ENCODE measurements around the gene LOC128125822.

The LOC128125822 gene

GRCh38 chr6:63546236-63546635 lies 26.0 kb upstream of the LOC128125822 start (continued):
- TF ChIP-seq ZNF462 (CRISPR knock-in tag; IDR thresholded peaks at IDR 0.05), result no peak

GRCh38 chr6:63546697-63547096 lies 25.6 kb upstream of the LOC128125822 start:
- no peak overlapping the region for H3K4me3 ChIP-seq
- Mint-ChIP-seq H3K9me3 (peaks cover 6% of the 10 kb centered on the region), H3K27ac (no peak overlapping the region), H3K4me3 (no peak overlapping the region), H3K4me1 (no peaks in the 10 kb centered on the region), H3K36me3 (ENCODE audit: low read depth) (no peaks in the 10 kb centered on the region), H3K27me3 (ENCODE audit: insufficient read depth, low read depth, poor library complexity) (peaks cover 2% of the 10 kb centered on the region)
- H3K27ac ChIP-seq (ENCODE audit: low read depth), result no peak overlapping the region
- H4K20me1 ChIP-seq (replicated peaks; ENCODE audit: insufficient read depth), result no peaks in the 10 kb centered on the region
- DNase-seq (ENCODE audit: low spot score), result no peak
- no peaks in the 10 kb centered on the region for H3F3A ChIP-seq (replicated peaks; ENCODE audit: low read depth)
- H3K4me2 ChIP-seq, result no peak overlapping the region
- H3K9me2 ChIP-seq (ENCODE audit: insufficient read depth), result no peaks in the 10 kb centered on the region
- ATAC-seq, result no peak
- H3K79me2 ChIP-seq (replicated peaks; ENCODE audit: insufficient read depth), result no peaks in the 10 kb centered on the region
- H3K27me3 ChIP-seq (ENCODE audit: insufficient read depth), result no peaks in the 10 kb centered on the region
- H3K4me1 ChIP-seq (ENCODE audit: insufficient read depth), result no peaks in the 10 kb centered on the region
- no peaks in the 10 kb centered on the region for H3K36me3 ChIP-seq (ENCODE audit: insufficient read depth)
- no peak overlapping the region for H2AFZ ChIP-seq
- TF ChIP-seq CTCF (conservative IDR thresholded peaks at IDR 0.05; ENCODE audit: low read depth in 2 of 2) (no peak), POLR2AphosphoS5 (IDR thresholded peaks at IDR 0.05; ENCODE audit: low read depth) (no peak), ZNF331 (CRISPR knock-in tag; IDR thresholded peaks at IDR 0.05; ENCODE audit: low read depth) (no peak), EZH2 (IDR thresholded peaks at IDR 0.05; ENCODE audit: low read depth, unreplicated experiment) (no peak), CREB1 (CRISPR knock-in tag; IDR thresholded peaks at IDR 0.05; ENCODE audit: low read depth) (no peak), STAT1 (IDR thresholded peaks at IDR 0.05; ENCODE audit: unreplicated experiment) (no peak), ETS1 (IDR thresholded peaks at IDR 0.05) (no peak), REST (IDR thresholded peaks at IDR 0.05; ENCODE audit: unreplicated experiment) (no peak), NANOG (IDR thresholded peaks at IDR 0.05; ENCODE audit: borderline replicate concordance) (no peak)

Data from GM23338 (cell line).